Germinal center (tissue), 1 donor: ENCODE measurements around the gene DUXB.

ENCODE experiments used
- DNase-seq: peaks from one replicate; pipeline ENCODE4 v3.0.0; 2012; ENCODE audit warnings: mixed read lengths, low spot score

Gene DUXB, protein sequence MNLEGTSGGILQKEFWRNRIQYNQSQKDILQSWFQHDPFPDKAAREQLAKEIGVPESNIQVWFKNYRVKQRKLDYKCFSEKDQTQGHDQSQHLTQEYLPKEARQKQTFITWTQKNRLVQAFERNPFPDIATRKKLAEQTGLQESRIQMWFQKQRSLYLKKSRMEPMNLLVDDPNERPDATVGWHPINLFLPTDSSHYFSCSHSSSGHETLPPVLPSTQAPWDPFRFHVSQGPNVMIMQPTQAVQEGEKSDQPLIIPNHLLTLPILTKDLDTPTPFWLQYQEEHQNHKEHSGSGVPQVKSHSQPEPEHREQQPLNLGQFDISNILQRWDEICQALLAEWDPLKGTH

DNA sequence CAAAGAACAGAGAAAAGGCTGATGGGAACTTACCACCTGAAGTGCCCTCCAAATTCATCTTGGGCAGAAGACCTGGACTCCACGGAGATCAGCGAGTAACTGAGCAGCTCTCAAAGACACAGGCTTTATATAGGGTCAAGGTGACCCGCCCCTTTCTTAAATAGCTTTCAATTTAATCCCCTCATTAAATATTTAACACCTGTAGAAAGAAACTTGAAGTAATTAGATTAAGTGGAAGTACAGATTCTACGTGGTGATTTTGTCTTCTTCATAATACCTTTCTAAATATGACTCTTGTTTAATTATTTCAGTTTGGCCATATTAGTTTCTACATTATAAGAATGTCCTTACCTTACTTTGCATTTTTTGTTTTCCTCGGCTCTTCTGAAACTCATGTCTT lies at the start of gene DUXB:
TSS of gene DUXB (minus strand) at position 101 of the 400 bp plus-strand sequence. CDS start at position 58, 43 bp downstream.
- DNase-seq: no peak

DNA sequence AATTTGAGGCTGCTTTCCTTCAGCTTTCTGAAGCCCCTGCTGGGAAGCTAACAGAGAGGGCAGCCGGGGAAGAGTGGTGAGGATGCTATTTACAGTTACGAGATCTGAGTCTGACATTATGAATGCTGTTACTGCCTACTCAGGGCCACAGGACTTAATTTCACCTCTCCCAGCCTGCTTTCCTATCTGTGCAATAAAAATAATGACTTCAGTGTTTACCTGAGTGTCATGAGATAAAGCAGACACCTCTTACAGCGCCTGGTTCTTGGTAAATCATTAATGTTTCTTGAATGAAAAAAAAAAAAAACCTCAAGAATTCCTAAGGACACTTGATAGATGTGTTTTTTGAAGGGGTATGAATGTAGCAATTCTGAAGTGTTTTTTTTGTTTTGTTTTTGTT lies 49.3 kb upstream of the DUXB start:
- DNase-seq: no peak

DNA sequence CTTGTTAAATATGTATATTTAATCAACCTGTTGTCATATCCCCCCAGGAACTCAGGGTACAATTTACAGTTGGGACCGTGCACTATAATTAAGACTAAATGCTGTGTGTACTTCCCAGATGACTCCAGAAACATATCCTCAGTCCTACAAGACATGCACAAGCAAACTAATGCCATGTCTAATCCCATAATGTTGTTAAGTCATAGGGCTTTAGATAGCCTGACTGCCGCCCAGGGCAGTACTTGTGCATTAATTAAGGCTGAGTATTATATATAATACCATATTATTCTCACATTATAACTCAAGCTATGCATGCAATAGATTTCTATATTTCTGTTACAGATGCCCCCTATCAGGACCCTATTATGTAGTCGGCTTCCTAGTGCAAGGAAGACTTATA lies 45.1 kb upstream of the DUXB start:
- no peak for DNase-seq

DNA sequence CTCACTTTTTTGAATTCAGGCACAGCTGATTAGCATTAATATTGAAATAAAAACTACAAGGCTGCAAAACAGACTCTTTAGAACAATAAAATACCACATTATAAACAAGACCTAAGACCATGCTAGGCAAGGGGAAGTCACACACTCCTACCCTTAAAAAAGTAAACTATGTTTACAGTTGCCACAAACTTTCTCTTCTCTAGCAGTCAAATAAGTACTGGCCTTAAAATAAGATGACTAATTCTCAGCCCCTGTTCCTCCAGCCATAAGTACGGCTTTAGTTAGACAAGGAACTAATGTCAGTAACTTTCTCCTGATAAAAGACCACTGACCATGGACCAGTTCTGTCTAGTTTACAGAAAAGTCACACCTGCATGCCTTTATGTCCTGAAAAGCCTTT lies 44.6 kb upstream of the DUXB start:
- no peak for DNase-seq

DNA sequence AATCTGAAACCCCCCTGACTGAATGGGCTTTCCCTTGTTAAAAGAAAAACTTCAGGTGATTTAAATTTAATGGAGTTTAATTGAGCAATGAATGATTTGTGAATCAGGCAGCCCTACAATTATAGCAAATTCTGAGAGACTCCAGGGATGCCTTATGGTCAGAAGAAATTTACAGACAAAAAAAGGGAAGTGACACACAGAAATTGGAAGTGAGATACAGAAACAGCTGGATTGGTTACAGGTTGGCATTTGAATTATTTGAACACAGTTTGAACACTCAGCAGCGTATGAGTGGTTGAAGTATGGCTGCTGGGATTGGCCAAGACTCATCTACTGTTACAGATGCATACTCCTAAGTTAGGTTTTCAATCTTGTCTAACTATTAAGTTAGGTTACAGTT lies 44.0 kb upstream of the DUXB start:
- no peak for DNase-seq

DNA sequence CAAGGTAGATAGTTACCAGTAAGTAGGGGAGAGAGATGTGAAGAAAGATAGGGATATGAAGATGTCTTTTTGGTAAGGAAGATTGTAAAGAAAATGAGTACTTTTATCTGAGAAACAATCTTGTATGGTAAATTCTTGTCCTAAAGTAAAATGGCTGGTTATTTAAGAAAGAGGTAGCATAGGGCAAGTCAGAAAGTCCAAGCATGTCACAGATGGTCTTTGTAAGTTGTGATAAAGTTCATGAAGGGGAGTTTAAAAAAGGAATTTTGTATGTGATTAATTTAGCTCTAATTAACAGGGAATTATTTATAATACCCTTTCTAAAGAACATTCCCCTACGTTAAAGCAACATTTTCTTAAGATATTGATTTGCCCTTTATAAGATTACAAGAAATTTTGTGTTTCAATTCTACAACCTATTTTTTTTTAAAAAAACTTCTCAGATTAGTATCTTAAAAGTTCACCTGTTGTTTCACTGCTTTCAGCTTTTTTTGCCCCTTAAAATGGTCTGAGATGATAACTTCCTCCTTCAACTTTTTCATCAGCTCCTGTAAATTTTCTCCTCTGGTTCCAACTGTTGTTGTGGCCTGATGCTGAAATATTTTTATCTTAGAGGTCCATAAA lies 41.3 kb upstream of the DUXB start:
- DNase-seq: no peak

DNA sequence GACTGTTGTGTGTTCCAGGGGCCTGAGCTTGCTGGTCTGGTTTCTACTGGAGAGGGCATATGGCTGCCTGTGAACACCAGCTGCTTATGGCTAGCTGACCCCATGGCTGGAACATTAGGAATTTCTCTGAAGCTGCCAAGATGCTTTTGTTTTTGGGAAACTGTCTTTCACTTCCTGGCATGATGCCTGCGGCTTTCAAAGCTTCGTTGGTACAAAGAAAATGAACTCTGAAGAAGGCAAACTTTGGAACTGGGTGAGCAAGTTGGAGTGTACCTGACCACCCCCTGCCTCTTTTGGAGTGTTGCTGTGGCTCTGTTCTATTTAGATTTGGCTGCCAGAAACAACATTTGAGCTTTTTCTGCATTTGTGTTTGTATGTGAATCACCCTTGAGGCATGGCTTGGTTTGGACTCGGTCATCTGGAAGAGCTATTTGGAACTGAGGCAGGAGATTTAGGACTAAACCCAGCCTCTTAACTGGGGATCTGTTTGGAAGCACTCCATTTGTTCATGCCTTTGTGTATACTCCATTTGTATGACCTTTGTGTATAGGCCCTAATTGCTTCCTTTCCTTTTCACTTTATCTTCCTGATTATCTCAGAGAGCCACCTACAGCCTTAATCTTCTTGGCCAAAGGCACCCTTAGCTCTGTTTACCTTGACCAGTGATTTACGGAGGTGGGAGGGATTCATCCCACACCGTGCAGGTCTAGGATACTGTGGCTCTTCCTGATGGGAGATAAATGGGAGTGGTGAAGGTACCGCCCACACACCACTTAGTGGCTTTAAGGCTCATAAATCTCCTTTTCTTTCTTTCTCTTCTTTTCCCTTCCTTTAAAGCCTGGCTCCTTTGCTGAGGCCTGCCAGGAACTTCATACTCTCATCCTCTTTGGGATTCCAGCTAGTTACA lies 32.3 kb upstream of the DUXB start:
- no peak for DNase-seq

DNA sequence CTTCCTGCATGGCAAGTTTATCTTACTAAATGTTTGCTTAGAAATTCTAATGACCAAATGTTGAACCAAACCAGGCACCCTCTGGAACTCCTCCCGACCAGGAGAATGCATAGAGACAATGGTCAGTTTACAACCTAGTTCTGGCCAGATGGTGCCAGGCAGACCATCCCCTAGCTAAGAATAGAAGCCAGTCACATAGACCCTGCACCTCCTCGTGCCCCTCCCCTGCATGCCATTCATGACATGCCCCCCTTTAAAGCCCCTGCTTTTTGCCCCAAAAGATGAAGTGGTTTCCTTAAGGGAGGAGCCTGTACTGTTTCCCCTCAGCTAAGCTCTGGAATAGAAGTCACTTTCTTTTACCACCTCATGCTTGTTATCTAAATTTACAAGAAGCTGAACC lies 31.6 kb upstream of the DUXB start:
- DNase-seq: no peak

DNA sequence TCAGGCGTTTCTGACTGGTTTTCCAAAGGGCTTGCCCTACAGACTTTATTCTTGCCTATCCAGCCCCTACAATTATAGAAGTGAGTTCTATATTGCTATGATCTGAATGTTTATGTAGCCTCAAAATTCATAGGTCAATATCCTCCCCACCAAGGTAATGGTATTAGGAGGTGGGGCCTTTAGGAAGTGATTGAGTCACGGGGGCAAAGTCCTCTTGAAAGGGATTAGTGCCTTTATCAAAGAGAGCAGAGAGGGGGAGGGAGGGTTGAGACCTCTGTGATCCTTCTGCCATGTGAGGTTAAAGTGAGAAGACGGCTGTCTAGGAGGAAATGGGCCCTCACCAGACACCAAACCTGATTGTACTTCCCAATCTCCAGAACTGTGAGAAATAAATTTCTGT lies 26.0 kb upstream of the DUXB start:
- DNase-seq: no peak

DNA sequence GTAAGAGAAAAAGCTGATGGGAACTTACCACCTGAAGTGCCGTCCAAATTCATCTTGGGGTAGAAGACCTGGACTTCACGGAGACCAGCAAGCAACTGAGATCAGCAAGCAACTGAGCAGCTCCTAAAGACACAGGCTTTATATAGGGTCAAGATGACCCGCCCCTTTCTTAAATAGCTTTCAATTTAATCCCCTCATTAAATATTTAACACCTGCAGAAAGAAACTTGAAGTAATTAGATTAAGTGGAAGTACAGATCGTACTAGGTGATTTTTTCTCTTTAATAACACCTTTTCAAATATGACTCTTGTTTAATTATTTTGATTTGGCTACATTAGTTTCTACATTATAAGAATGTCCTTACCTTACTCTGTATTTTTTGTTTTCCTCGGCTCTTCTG lies 25.1 kb upstream of the DUXB start, which contains the start of gene CPHXL:
TSS of gene CPHXL (minus strand) at position 101 of the 400 bp plus-strand sequence. CDS start at position 53, 48 bp downstream.
- DNase-seq: no peak

DNA sequence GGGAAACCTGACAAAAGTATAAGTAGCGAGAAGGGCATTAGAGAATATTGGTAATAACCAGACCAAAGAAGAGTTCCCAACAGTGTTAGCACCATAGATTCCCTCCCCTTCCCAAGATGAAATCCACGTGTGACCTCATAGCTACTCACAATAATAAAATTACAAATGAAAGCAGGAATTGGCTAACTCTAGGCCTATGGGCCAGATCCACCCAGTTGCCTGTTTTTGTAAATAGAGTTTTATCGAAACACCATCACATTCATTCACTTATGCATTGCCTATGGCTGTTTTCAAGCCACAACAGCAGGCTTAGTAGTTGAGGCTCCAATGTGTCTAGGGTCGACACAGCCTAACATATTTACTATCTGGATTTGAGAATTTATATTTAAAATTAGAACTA lies 17.2 kb upstream of the DUXB start:
- no peak for DNase-seq

DNA sequence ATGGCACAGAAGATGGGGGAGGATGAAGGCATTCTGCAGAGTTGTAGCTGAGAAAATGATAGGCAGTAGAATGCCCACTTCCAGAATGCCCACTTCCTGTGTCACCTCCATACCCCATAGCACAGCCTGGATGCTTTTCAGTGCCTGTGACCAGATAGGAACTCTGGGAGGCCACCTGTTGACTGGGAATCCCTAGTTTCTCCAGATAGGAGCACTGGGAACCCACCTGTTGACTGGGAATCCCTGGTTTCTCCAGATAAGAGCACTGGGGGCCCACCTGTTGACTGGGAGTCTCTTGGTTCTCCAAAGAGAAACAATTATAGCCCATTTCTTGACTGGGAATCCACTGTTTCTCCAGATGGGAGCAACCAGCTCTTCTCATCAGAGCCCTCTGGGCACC lies 13.4 kb upstream of the DUXB start:
- no peak for DNase-seq

DNA sequence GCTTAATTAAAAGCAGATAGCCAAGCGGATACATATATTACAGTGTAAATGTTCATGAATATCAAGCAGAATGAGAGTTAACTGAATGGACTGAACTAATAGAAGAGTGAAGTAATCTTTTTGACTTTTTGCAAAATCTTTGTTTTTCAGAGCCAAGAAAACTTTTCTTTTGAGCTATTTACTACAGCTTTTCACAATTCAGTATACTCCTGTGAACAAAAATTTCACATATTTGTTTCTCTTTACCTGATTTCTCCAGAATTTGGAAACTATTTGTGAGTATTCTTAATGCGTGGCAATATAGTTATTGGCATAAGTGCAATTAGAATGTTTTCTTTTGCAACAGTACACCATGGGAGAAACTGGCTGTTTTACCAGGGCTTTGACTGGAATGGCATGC lies 9.1 kb upstream of the DUXB start:
- no peak for DNase-seq

DNA sequence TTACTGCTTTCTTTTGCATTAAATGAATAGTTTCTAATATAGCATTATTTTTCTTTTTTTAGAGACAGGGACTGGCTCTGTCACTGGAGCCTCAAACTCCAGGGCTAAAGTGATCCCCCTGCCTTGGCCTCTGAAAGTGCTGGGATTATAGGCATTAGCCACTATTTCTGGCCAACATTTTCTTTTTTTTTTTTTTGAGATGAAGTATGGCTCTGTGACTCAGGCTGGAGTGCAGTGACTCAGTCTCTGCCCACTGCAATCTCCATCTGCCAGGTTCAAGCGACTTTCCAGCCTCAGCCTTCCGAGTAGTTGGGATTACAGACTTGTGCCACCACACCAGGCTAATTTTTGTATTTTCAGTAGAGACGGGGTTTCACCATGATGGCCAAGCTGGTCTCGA lies 2.0 kb upstream of the DUXB start:
- DNase-seq: no peak

DNA sequence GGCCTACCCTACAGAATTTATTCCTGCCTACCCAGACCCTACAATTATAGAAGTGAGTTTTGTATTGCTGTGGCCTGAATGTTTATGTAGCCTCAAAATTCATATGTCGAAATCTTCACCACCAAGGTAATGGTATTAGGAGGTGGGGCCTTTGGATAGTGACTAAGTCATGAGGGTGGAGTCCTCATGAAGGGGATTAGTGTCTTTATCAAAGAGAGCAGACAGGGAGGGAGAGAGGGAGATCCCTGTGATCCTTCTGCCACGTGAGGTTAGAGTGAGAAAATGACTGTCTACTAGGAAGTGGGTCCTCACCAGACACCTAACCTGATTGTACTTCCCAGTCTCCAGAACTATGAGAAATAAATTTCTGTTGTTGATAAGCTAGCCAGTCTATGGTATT lies 981 bp upstream of the DUXB start:
- DNase-seq: no peak

DNA sequence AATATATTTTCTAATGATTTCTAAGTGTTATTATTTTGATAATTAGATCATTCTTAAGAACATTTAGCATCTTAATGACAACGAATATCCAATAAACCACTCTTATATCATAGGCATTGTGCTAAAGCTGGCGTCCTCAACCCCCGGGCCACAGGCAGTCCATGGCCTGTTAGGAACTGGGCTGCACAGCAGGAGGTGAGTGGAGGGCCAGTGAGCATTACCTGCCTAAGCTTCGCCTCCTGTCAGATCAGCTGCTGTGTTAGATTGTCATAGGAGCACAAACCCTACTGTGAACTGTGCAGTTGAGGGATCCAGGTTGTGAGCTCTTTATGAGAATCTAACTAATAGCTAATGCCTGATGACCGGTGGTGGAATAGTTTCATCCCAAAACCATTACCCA lies 3.7 kb downstream of the DUXB start:
- no peak for DNase-seq

DNA sequence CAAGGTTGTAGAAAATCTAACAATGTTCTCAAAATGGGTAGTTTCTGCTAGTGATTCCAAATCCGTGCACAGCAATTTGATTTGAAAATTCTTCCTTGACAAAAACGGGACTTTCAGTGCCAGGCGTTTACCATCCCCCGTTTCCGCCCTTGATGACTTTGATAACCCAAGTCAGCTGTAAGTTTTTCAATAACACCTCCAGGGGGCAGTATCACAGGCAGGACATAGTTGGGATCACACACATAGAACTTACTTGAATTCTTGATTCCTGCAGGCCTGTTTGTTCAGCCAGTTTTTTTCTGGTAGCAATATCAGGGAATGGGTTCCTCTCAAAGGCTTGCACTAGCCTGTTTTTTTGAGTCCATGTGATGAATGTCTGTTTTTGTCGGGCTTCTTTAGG lies 5.6 kb downstream of the DUXB start:
- no peak for DNase-seq

DNA sequence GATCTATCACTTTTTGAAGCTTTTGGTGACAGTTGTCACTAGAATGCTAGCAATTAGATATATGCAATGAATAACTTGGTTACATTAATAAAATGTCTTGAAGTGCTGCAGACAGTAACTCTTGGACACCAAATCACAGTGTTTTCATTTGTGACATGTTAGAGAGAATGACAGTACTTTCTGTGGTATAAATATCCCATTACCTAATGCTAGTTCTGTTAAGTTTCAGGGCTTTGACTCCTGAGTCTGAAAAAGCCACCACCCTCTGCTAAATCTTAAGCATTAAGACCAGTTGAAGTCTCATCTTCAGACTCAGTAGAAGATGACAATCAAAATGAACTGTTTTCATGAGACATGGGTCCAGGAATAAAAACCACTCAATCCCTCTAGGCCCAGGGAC lies 13.9 kb downstream of the DUXB start:
- no peak for DNase-seq

DNA sequence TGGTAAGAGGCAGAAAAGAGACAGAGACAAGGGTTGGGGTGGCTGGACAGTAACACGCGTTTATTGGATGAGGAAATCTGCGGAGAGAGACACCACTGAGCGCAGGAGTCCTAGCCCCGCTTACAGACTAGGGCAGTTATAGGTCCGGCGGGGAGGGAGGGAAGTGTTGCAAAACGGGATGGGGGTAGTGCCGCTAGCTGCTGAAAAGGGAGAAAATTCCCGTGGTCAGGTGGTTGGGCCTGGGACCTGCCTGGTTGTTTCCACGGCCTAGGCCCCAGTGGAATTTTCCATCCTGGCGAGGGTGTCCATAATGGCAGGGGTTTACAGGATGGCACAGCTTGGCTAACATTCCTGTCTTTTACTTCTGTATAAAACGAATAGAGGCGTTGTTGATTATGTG lies 19.0 kb downstream of the DUXB start:
- DNase-seq: no peak

DNA sequence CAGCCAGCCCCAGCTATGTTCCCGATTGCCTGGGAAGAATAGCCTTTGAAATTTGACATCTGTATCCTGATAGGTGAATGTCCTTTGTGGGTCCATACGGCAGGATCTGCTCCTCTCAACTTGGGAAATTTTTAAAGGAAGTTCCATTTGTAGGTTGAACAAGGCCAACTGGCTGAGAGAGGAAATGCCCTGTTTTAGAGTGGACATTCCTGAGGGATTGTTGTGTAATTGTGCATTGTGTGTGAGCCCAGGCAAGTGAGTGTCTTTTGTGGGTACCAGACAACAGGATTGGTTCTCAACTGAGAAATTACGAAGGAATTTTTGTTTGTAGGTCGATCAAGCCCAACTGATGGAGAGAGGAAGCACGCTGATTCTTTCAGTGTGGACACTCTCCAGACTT lies 21.9 kb downstream of the DUXB start:
- no peak for DNase-seq

DNA sequence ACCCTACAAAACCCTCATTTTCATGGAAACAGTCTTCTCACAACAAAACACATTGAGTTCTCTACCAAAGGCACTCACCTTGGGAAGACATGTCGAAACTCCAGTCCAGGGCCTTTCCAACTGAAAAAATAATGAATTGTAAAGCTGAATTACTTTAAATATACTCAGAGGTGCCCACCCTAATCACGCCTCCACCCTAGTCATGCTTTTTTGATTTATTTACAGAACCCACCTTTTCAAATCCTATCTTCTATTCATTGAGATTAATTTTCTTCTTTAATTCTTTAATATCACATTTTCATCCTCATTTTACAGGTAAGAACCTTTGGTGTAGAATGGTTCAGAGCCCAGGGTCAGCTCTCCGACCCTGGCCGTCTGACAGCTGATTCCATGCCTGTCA lies 24.4 kb downstream of the DUXB start, which contains the start of gene CPHXL2:
TSS of gene CPHXL2 (minus strand) at position 101 of the 400 bp plus-strand sequence. CDS start at position 91, 10 bp downstream.
- no peak for DNase-seq

DNA sequence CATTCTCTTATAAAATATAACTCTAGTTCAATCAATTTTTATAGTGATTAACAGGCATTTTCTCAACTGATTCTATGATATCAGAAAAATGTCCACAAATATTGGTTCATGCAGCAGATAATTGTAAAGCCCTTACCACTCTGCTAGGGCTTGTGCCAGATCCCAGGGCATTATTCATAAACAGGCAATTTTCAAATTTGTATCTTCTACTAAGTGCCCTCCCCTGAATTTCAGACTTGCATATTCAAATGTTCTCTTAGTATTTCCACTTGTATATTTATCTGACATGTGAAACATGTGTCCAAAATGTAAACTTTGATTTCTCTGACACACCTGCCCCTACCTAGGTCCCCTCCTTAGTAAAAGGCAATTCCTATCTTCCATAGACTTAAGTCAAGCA lies 33.8 kb downstream of the DUXB start:
- no peak for DNase-seq
